ENCODE data around the gene DRG1.

- no peak for TF ChIP-seq CTCF (IDR thresholded peaks at IDR 0.05)
- no peak for TF ChIP-seq POLR2A (IDR thresholded peaks at IDR 0.05)
- no peak for TF ChIP-seq EP300 (IDR thresholded peaks at IDR 0.05)
Measured at GRCh38 chr22:31475800-31476199, 76.4 kb downstream of the DRG1 start.

Data from sigmoid colon (tissue), 4 donors.